Prostate gland (tissue), 2 donors: ENCODE results near the gene ZC3H7A.

Experiments
- CTCF ChIP-seq, 4 experiments: fragments of 200-600 bp in 2 of 4; fragments of 450-650 bp in 2 of 4; sonication (generic) in 2 of 4; IDR thresholded peaks; 1 replicate in 3 of 4; 2 replicates in 1 of 4; pipeline ENCODE4 v1.5.1; 2016 to 2019; ENCODE audit warnings: antibody characterized with exemption in 4 of 4, mild to moderate bottlenecking in 2 of 4, moderate library complexity in 2 of 4
- POLR2A ChIP-seq: fragments of 450-650 bp; IDR thresholded peaks from one replicate; pipeline ENCODE4 v1.6.1; 2016; ENCODE audit warnings: antibody characterized with exemption, mild to moderate bottlenecking

DNA sequence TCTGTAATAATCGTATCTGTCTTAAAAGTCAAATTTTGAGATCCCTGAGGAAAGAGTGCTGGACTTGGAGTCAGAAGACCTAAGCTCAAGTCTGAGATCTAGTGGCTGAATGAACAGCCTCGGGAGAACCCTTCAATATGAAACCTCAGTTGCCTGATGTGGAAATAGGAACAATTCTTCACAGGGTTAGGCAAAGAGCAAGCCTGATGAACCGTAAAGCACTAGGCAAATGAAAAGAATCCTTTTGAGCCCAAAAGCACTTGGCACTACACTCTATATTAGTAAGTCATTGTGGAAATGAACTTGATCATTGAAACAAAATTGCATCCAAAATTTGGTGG lies 74.6 kb downstream of the ZC3H7A start:
- TF ChIP-seq POLR2A: no peak
- no peak for TF ChIP-seq CTCF (IDR thresholded peaks at IDR 0.05)
